Measurements from ENCODE around the gene FARS2. TPM values are rescaled to one million over a fixed set of nuclear protein-coding genes. Genes with fewer than 3 reads are reported as not detected.

The FARS2 gene
- total RNA-seq, 1 donor from 2014 or later = 8.2 TPM

GRCh38 chr6:5331845-5332442 lies 70.6 kb downstream of the FARS2 start:
- TF ChIP-seq, protein P1, sequence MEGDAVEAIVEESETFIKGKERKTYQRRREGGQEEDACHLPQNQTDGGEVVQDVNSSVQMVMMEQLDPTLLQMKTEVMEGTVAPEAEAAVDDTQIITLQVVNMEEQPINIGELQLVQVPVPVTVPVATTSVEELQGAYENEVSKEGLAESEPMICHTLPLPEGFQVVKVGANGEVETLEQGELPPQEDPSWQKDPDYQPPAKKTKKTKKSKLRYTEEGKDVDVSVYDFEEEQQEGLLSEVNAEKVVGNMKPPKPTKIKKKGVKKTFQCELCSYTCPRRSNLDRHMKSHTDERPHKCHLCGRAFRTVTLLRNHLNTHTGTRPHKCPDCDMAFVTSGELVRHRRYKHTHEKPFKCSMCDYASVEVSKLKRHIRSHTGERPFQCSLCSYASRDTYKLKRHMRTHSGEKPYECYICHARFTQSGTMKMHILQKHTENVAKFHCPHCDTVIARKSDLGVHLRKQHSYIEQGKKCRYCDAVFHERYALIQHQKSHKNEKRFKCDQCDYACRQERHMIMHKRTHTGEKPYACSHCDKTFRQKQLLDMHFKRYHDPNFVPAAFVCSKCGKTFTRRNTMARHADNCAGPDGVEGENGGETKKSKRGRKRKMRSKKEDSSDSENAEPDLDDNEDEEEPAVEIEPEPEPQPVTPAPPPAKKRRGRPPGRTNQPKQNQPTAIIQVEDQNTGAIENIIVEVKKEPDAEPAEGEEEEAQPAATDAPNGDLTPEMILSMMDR (IDR thresholded peaks at IDR 0.05; ENCODE audit: insufficient read depth, low read length, poor library complexity, severe bottlenecking) = no peak
- no peaks in the 10 kb centered on the region for H3K36me3 ChIP-seq (ENCODE audit: control insufficient read depth, insufficient read depth, low read length)
- H3K27me3 ChIP-seq (ENCODE audit: control insufficient read depth, insufficient read depth, low read length) = no peaks in the 10 kb centered on the region
- no peak for DNase-seq (ENCODE audit: low read depth)
- no peak overlapping the region for H3K4me3 ChIP-seq (ENCODE audit: low read depth, low read length)

DNA sequence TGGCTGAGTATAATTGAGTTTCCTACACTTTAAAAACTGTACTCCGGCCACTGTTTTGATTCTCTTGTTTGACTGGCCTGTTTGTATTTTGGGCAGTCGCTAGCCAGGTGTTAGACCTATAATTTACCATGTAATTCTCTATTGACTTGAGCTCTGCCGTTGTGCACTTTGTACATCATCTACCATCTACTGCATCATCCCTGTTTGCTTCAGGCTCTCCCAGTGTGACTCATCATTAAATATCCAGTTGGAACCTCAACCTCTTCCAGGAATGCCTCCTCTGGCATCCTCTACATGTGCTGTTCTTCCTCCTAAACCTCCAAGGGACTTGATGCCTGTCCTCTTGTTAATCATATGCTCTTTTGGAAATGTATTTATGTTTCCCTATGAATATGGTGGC lies 72.3 kb downstream of the FARS2 start:
- no peak for DNase-seq (ENCODE audit: low read depth)
- Histone ChIP-seq H3K4me3 (ENCODE audit: low read depth, low read length) (no peak overlapping the region), H3K27me3 (ENCODE audit: control insufficient read depth, insufficient read depth, low read length) (no peaks in the 10 kb centered on the region), H3K36me3 (ENCODE audit: control insufficient read depth, insufficient read depth, low read length) (no peaks in the 10 kb centered on the region)
- TF ChIP-seq, protein P1 (IDR thresholded peaks at IDR 0.05; ENCODE audit: insufficient read depth, low read length, poor library complexity, severe bottlenecking) = no peak

- no peak for DNase-seq (ENCODE audit: low read depth)
- TF ChIP-seq, protein P1 (IDR thresholded peaks at IDR 0.05; ENCODE audit: insufficient read depth, low read length, poor library complexity, severe bottlenecking) = no peak
- no peak overlapping the region for H3K4me3 ChIP-seq (ENCODE audit: low read depth, low read length)
- no peaks in the 10 kb centered on the region for H3K27me3 ChIP-seq (ENCODE audit: control insufficient read depth, insufficient read depth, low read length)
- H3K36me3 ChIP-seq (ENCODE audit: control insufficient read depth, insufficient read depth, low read length) = no peaks in the 10 kb centered on the region
These were observed 73.0 kb downstream of the FARS2 start for GRCh38 chr6:5334341-5334740.

DNA sequence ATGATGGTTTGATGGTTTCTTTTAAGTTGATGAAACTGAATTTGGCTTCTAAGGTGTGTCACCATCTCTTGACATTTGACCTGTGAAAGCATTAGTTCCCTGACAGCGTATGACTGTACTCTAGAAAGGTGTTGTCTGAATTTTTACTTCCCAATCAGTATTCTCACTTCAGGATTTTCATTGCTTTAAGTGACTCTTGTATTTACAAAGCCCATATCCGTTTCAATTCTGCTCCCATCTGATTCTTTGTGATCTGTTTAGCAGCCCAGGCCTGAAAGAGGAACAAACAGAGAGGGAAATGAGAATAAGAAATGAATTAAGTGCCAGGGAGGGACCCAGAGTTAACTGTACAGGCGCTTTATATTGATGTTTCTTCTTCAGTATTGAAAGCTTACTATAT lies 73.7 kb downstream of the FARS2 start:
- no peaks in the 10 kb centered on the region for H3K27me3 ChIP-seq (ENCODE audit: control insufficient read depth, insufficient read depth, low read length)
- no peak overlapping the region for H3K4me3 ChIP-seq (ENCODE audit: low read depth, low read length)
- H3K36me3 ChIP-seq (ENCODE audit: control insufficient read depth, insufficient read depth, low read length) = no peaks in the 10 kb centered on the region
- no peak for DNase-seq (ENCODE audit: low read depth)
- TF ChIP-seq, protein P1 (IDR thresholded peaks at IDR 0.05; ENCODE audit: insufficient read depth, low read length, poor library complexity, severe bottlenecking) = no peak

GRCh38 chr6:5337573-5337972 lies 76.3 kb downstream of the FARS2 start:
- Histone ChIP-seq H3K27me3 (ENCODE audit: control insufficient read depth, insufficient read depth, low read length) (no peaks in the 10 kb centered on the region), H3K36me3 (ENCODE audit: control insufficient read depth, insufficient read depth, low read length) (no peaks in the 10 kb centered on the region), H3K4me3 (ENCODE audit: low read depth, low read length) (no peak overlapping the region)
- no peak for DNase-seq (ENCODE audit: low read depth)
- TF ChIP-seq, protein P1 (IDR thresholded peaks at IDR 0.05; ENCODE audit: insufficient read depth, low read length, poor library complexity, severe bottlenecking) = no peak

Measured in kidney epithelial cell (primary cell).